ENCODE data around the gene NTM. TPM values are rescaled to one million over a fixed set of nuclear protein-coding genes. Genes with fewer than 3 reads are reported as not detected.

The NTM gene
- total and polyA plus RNA-seq, 5 donors = 35.0 to 148 (median 88.2) TPM

- intact Hi-C loops (cut with DNase I) = no loop called here
- Histone ChIP-seq H3K9me3 (ENCODE audit: control insufficient read depth, low read length) (no peaks in the 10 kb centered on the region), H3K27me3 (ENCODE audit: control insufficient read depth, insufficient read depth) (no peaks in the 10 kb centered on the region), H3K4me1 (ENCODE audit: control insufficient read depth, insufficient read depth, low read length) (no peaks in the 10 kb centered on the region), H3K4me3 (ENCODE audit: low read length) (no peak overlapping the region), H3K27ac (ENCODE audit: low read length) (peak overlapping the region; percentile 39)
- DNase-seq (peak in 2 of 3 donors; percentile 63 to 66), ATAC-seq (peak in 1 of 2 donors; percentile 26)
- 65% methylated on average over 6 of the region's 6 CpGs for WGBS
These were observed 572.9 kb downstream of the NTM start for GRCh38 chr11:131943295-131943694.

DNA sequence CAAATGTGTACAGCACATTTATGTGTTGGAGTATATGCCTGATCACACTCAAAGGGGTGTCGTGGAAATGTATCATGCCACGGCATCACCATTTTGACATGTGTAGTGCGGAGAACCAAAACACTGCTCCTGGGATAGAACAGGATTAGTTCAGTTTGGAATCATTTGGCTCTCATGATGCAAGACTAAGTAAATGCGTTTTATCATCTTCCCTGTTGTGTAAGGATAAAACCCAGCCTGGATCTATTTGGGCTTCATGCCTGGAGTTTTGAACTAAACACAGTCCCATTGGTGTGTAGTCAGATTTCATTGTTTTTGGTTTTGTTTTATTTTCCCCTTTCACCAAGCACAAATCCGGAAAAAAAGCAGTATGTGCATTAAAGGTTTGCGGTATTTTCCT, 574.3 kb downstream of the NTM start:
- peak; percentile 27 to 73 for ATAC-seq

DNA sequence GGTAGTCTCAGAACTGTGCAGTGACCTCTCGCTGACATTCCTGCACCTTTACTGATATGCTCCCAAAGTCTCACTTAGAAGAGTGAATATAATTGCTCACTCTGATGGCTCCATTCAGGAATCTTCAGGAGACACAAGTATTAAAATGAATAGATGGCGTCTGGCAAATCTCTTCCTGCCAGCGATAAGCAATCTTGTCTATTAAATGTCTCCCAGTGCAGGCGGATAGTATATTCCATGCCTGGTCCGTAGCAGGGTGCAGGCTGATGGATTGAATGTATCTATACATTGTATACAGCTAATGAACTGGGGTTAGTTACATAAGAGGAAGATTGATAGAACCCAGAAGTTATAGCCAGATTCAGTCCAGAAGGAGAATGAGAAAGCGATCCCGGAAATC, 575.3 kb downstream of the NTM start:
- WGBS = 58% methylated on average over 7 of the region's 7 CpGs
- H3K4me1 ChIP-seq (ENCODE audit: control insufficient read depth, insufficient read depth, low read length) = no peaks in the 10 kb centered on the region
- H3K27ac ChIP-seq (ENCODE audit: low read length) = no peak overlapping the region
- H3K9me3 ChIP-seq (ENCODE audit: control insufficient read depth, low read length) = no peaks in the 10 kb centered on the region
- H3K27me3 ChIP-seq (ENCODE audit: control insufficient read depth, insufficient read depth) = no peaks in the 10 kb centered on the region
- DNase-seq (no peak), ATAC-seq (no peak)
- intact Hi-C loops (cut with DNase I) = no loop called here
- no peak overlapping the region for H3K4me3 ChIP-seq (ENCODE audit: low read length)

More for the DNA sequence above, 574.3 kb downstream of the NTM start:
- Histone ChIP-seq H3K27ac (ENCODE audit: low read length) (no peak overlapping the region), H3K4me3 (ENCODE audit: low read length) (no peak overlapping the region), H3K27me3 (ENCODE audit: control insufficient read depth, insufficient read depth) (no peaks in the 10 kb centered on the region), H3K4me1 (ENCODE audit: control insufficient read depth, insufficient read depth, low read length) (no peaks in the 10 kb centered on the region), H3K9me3 (ENCODE audit: control insufficient read depth, low read length) (no peaks in the 10 kb centered on the region)
- DNase-seq = no peak
- 46% methylated on average over 6 of the region's 6 CpGs for WGBS
- intact Hi-C loops (cut with DNase I) = no loop called here

DNA sequence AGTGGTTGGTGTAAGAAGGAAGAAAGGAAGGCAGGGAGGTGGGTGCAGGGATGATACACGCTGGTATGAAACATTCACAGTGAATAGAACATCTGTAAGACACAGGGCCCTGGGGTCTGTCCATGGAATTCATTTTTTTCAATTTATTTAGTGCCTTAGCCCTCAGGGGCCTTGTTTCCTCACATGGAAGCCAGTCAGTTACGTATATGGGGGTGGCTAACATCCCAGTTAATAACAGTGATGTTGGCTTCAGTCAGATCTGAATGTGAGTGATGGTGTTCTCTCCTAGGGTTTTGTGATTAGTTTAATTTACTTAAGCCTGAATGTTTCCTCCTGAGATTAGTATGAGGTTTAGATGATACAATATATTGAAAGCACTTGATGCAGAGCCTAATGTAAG, 577.1 kb downstream of the NTM start:
- Histone ChIP-seq H3K27me3 (ENCODE audit: control insufficient read depth, insufficient read depth) (no peaks in the 10 kb centered on the region), H3K4me3 (ENCODE audit: low read length) (no peak overlapping the region), H3K9me3 (ENCODE audit: control insufficient read depth, low read length) (no peaks in the 10 kb centered on the region), H3K27ac (ENCODE audit: low read length) (no peak overlapping the region), H3K4me1 (ENCODE audit: control insufficient read depth, insufficient read depth, low read length) (no peaks in the 10 kb centered on the region)
- intact Hi-C loops (cut with DNase I) = no loop called here
- no peak for ATAC-seq
- DNase-seq = no peak
- 81% methylated on average over 2 of the region's 2 CpGs for WGBS

GRCh38 chr11:131951121-131951520, 580.7 kb downstream of the NTM start:
- intact Hi-C loops (cut with DNase I) = no loop called here
- DNase-seq (no peak), ATAC-seq (no peak)

GRCh38 chr11:131954146-131954545, 583.7 kb downstream of the NTM start:
- Histone ChIP-seq H3K27ac (ENCODE audit: low read length) (no peak overlapping the region), H3K4me3 (ENCODE audit: low read length) (no peak overlapping the region), H3K4me1 (ENCODE audit: control insufficient read depth, insufficient read depth, low read length) (peaks cover 4% of the 10 kb centered on the region), H3K9me3 (ENCODE audit: control insufficient read depth, low read length) (no peaks in the 10 kb centered on the region), H3K27me3 (ENCODE audit: control insufficient read depth, insufficient read depth) (no peaks in the 10 kb centered on the region)
- intact Hi-C loops (cut with DNase I) = no loop called here
- ATAC-seq (no peak), DNase-seq (no peak)
- 86% methylated on average over 10 of the region's 10 CpGs for WGBS

More at GRCh38 chr11:131951121-131951520, 580.7 kb downstream of the NTM start:
- H3K9me3 ChIP-seq (ENCODE audit: control insufficient read depth, low read length) = no peaks in the 10 kb centered on the region
- no peak overlapping the region for H3K4me3 ChIP-seq (ENCODE audit: low read length)
- H3K27ac ChIP-seq (ENCODE audit: low read length) = no peak overlapping the region
- WGBS = 94% methylated on average over 2 of the region's 2 CpGs
- H3K4me1 ChIP-seq (ENCODE audit: control insufficient read depth, insufficient read depth, low read length) = no peaks in the 10 kb centered on the region
- no peaks in the 10 kb centered on the region for H3K27me3 ChIP-seq (ENCODE audit: control insufficient read depth, insufficient read depth)

DNA sequence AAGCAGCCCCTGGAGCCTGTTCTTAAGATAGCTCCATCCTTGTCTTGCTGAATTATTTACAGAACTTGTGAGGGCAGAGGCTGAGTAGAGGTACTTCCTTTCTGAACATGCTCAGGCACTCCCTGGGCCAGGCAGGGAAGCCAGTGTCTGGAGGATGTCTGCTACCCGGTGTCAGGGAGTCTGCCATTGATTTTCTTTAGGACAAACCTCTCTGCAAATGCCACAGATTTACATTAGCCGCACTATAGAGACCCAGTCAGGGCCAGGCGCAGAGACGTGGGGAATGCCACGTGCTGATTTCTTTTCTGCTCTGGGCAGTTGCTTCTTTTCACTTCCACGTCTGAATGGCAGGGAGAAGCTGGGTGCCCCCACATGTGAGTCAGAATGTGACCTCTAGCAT, 585.5 kb downstream of the NTM start:
- Histone ChIP-seq H3K27me3 (ENCODE audit: control insufficient read depth, insufficient read depth) (no peaks in the 10 kb centered on the region), H3K4me1 (ENCODE audit: control insufficient read depth, insufficient read depth, low read length) (peaks cover 6% of the 10 kb centered on the region), H3K9me3 (ENCODE audit: control insufficient read depth, low read length) (no peaks in the 10 kb centered on the region), H3K4me3 (ENCODE audit: low read length) (no peak overlapping the region), H3K27ac (ENCODE audit: low read length) (no peak overlapping the region)
- DNase-seq (no peak), ATAC-seq (peak in 1 of 2 donors; percentile 27)
- intact Hi-C loops (cut with DNase I) = no loop called here
- WGBS = 51% methylated on average over 6 of the region's 6 CpGs

DNA sequence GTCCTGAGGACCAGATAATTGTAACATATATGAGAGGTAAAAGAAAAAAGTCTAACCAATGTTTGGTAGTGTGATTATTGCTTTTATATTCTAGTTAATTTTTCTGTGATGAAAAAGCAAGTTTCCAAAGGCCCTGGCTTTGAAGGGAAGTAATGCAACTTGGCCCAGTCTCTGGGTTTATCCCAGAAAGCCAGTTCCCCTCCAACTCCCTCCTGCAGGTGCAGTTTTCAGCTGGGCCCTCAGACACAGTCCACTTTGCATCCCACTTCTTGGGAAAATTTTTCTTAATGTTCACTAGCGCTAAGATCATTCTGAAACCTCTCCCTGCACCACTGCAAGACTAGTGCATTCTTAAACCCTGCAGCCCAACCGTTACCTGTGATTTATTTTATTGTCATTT, 586.8 kb downstream of the NTM start:
- no peaks in the 10 kb centered on the region for H3K9me3 ChIP-seq (ENCODE audit: control insufficient read depth, low read length)
- H3K4me1 ChIP-seq (ENCODE audit: control insufficient read depth, insufficient read depth, low read length) = peaks cover 6% of the 10 kb centered on the region
- WGBS = 94% methylated on average over 2 of the region's 2 CpGs
- intact Hi-C loops (cut with DNase I) = no loop called here
- H3K4me3 ChIP-seq (ENCODE audit: low read length) = no peak overlapping the region
- H3K27me3 ChIP-seq (ENCODE audit: control insufficient read depth, insufficient read depth) = no peaks in the 10 kb centered on the region
- ATAC-seq (no peak), DNase-seq (no peak)
- no peak overlapping the region for H3K27ac ChIP-seq (ENCODE audit: low read length)

- Histone ChIP-seq H3K9me3 (ENCODE audit: control insufficient read depth, low read length) (no peaks in the 10 kb centered on the region), H3K27ac (ENCODE audit: low read length) (no peak overlapping the region), H3K27me3 (ENCODE audit: control insufficient read depth, insufficient read depth) (no peaks in the 10 kb centered on the region), H3K4me1 (ENCODE audit: control insufficient read depth, insufficient read depth, low read length) (peaks cover 6% of the 10 kb centered on the region), H3K4me3 (ENCODE audit: low read length) (no peak overlapping the region)
- ATAC-seq (no peak), DNase-seq (no peak)
- WGBS = 95% methylated on average over 6 of the region's 6 CpGs
- intact Hi-C loops (cut with DNase I) = no loop called here
These were observed 587.5 kb downstream of the NTM start for GRCh38 chr11:131957875-131958274.

- intact Hi-C loops (cut with DNase I) = no loop called here
- WGBS = 72% methylated on average over 7 of the region's 7 CpGs
- no peak overlapping the region for H3K27ac ChIP-seq (ENCODE audit: low read length)
- DNase-seq (no peak), ATAC-seq (no peak)
- peaks cover 2% of the 10 kb centered on the region for H3K4me1 ChIP-seq (ENCODE audit: control insufficient read depth, insufficient read depth, low read length)
- no peaks in the 10 kb centered on the region for H3K9me3 ChIP-seq (ENCODE audit: control insufficient read depth, low read length)
- H3K4me3 ChIP-seq (ENCODE audit: low read length) = no peak overlapping the region
- no peaks in the 10 kb centered on the region for H3K27me3 ChIP-seq (ENCODE audit: control insufficient read depth, insufficient read depth)
These were observed 592.4 kb downstream of the NTM start for GRCh38 chr11:131962818-131963217.

DNA sequence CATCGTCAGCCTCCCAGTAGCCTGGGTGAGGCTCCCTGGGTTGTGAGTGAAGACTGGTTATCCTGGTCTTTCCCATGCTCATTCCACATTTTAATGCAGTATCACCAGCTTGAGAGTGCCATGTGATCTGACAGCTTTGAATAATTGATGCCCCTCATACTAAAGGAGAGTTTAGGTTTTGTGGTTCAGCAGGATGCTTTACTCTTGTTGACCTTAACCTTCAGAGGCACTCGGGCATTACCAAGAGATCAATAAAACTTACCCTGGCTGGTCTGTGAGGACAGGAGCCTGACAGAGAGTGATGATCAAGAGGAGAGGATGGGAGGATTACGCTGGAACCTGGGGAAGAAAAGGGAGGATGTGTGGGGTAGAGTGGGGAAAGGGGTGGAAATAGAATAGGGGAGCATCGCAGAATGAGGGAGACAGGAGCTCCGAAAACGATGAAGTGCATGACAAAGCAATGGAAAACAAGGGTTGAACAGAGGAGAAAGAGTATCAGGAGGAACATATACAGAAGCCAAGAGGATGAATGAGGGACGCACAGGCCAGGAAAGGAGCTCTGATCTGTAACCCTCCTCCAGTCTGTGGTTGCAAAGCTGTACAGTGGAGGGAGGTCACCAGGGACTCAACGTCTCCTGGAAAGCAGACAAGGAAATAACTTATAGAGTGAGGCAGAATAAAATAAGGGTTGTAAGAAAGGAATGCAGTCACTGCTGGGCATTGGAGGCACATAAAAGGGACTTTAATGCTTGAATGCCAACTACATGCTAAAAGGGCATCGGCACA, 594.5 kb downstream of the NTM start:
- H3K9me3 ChIP-seq (ENCODE audit: control insufficient read depth, low read length) = no peaks in the 10 kb centered on the region
- no peak overlapping the region for H3K4me3 ChIP-seq (ENCODE audit: low read length)
- WGBS = 77% methylated on average over 9 of the region's 9 CpGs
- DNase-seq = no peak
- ATAC-seq = no peak
- H3K27me3 ChIP-seq (ENCODE audit: control insufficient read depth, insufficient read depth) = no peaks in the 10 kb centered on the region
- peaks cover 1% of the 10 kb centered on the region for H3K4me1 ChIP-seq (ENCODE audit: control insufficient read depth, insufficient read depth, low read length)
- intact Hi-C loops (cut with DNase I) = no loop called here
- peak overlapping the region; percentile 28 for H3K27ac ChIP-seq (ENCODE audit: low read length)

DNA sequence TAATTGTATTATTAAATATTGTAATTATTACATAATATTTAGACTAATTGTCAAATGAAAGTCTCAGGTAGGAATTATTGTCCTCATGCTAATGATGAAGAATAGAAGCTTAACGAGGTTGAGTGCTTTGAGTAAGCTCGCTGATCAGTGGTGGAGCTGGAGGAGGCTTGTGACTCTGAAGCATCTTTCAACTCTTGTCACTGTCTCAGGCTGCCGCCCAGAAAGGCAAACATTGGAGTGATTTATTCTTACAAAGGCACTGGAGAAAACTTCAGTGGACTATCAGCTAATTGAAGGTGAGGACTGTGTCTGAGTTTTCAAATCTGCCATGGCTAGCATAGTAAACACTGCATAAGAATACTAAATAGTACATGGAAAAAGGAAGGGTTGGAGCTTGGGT, 595.1 kb downstream of the NTM start:
- Histone ChIP-seq H3K4me1 (ENCODE audit: control insufficient read depth, insufficient read depth, low read length) (no peaks in the 10 kb centered on the region), H3K9me3 (ENCODE audit: control insufficient read depth, low read length) (no peaks in the 10 kb centered on the region), H3K27me3 (ENCODE audit: control insufficient read depth, insufficient read depth) (no peaks in the 10 kb centered on the region), H3K4me3 (ENCODE audit: low read length) (no peak overlapping the region), H3K27ac (ENCODE audit: low read length) (no peak overlapping the region)
- intact Hi-C loops (cut with DNase I) = no loop called here
- ATAC-seq (no peak), DNase-seq (no peak)
- 65% methylated on average over 3 of the region's 3 CpGs for WGBS
